IPS-18c (cell line): ENCODE measurements around the gene KLHL29.
"Not testable (repeated sequence)": the region's sequence is repeated elsewhere in the genome, so short reads cannot be mapped to it uniquely, and the experiment has no call there.

Experiments used
- H3K4me3 ChIP-seq: 2 replicates; pipeline ENCODE4 v1.7.0; 2013; ENCODE audit warnings: low read depth, mild to moderate bottlenecking, low read length, moderate library complexity; ENCODE audit not compliant: insufficient read depth
- H3K9me3 ChIP-seq: one replicate; pipeline ENCODE4 v1.6.1; 2013; ENCODE audit warnings: mild to moderate bottlenecking, low read length, moderate library complexity; ENCODE audit not compliant: control insufficient read depth, insufficient read depth

The KLHL29 gene

DNA sequence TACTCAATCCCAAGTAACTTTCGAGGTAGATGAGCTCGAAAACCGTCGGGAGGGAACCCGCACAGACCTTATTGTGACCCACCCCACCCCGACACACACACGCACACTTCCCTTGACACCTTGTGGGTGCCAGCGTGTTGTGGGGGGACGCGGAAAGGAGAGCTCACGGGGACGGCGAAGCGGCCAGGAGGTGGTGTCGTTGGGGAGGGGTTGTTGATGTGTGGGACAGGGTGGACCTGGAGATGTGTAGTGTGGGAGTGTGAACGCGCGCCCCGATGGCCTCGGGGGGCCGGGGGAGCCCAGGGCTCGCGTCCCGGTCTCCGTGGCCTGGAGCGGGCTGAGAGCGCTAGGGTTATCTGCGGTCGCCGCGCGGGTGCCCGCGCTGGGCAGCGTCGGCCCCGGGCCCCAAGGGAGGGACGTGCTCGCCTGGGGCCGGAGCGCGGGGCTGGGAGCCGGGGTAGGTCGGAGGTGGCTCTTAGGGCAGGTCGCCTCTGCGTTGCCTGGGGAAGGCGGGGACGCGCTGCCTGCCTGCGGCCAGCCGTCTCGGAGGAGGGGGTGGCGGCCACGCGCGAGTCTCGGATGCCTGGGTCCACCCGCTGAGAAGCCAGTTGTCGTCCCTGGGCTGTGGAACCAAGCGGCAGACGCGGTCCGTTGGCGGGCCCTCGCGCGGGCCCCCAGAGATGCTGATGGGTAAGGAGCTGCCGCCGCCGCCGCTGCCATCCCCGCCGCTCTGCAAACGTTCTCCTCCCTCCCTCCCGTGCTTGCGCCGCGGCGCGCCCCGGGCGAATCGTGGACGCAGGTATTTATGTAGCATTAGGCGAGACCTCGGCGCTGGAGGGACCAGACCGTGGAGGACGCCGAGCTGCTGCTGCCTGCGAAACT lies 1.6 kb downstream of the KLHL29 start:
- peak overlapping the region; percentile 64 for H3K4me3 ChIP-seq
- no peaks in the 10 kb centered on the region for H3K9me3 ChIP-seq

- Histone ChIP-seq H3K4me3 (peak overlapping the region; percentile 64), H3K9me3 (no peaks in the 10 kb centered on the region)
Observed at GRCh38 chr2:23387221-23387550, 2.2 kb downstream of the KLHL29 start.

- no peak overlapping the region for H3K4me3 ChIP-seq
Observed at GRCh38 chr2:23387845-23388244, 2.9 kb downstream of the KLHL29 start.

GRCh38 chr2:23388294-23388693 lies 3.3 kb downstream of the KLHL29 start:
- H3K4me3 ChIP-seq, result no peak overlapping the region
- H3K9me3 ChIP-seq, result no peaks in the 10 kb centered on the region

More at GRCh38 chr2:23387845-23388244, 2.9 kb downstream of the KLHL29 start:
- H3K9me3 ChIP-seq, result no peaks in the 10 kb centered on the region

DNA sequence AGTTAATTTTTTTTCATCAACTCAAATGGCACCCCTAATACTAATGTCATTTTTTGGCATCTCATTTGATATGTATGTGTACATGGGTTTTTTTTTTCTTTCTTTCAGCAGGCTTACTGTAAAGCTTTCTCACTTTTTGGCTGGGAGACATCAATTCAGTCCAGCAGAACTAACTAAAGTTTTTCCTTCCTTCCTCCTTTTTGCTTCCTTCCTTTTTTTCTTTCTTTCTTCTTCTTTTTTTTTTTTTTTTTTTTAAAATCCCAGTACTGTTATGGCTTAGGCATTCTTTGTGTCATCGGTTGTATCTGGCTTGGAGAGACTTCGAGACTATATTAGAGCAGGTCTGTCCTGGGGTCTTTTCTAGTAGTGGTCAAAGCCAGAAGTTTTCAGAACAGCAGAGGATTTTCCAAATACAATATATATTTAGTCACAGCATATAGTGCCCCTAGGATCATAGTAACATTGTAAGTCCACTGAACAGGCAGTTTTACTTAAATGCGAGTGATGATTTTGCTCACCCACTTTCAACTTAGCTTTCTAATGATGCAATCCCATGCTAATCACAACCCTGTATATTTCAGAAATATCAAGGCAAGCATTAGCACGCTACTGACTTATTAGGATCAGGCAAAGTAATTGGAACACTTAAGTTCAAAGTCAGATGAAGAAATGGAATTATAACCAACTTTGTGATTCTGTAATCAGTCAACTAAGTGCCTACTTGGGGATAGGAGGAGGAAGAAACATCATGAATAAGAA lies 4.0 kb downstream of the KLHL29 start:
- Histone ChIP-seq H3K4me3 (no peak overlapping the region), H3K9me3 (no peaks in the 10 kb centered on the region)

- no peaks in the 10 kb centered on the region for H3K9me3 ChIP-seq
- no peak overlapping the region for H3K4me3 ChIP-seq
Observed at GRCh38 chr2:23390152-23390551, 5.2 kb downstream of the KLHL29 start.

- not testable (repeated sequence) for H3K4me3 ChIP-seq, H3K9me3 ChIP-seq
Observed at GRCh38 chr2:23391237-23391736, 6.3 kb downstream of the KLHL29 start.

GRCh38 chr2:23393722-23394121 lies 8.7 kb downstream of the KLHL29 start:
- Histone ChIP-seq H3K9me3 (no peaks in the 10 kb centered on the region), H3K4me3 (no peak overlapping the region)

DNA sequence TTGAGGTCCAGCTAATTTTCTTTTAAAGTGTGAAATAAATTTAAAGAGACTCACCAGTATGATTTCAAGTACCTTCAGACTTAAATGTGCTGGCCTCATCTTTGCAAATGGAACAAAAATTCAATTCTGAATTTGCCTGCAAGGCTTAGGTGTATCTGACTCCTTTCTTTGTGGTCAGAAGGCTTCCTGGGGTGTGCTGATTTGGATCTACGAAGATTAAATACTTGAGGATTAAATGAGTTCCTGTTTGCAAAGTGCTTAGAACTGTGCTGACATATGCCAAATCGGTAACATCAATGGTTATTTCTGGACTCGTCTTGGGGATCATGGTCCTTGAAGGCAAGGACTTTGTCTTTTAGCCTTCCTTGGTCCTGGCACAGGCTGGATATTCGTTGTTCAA lies 9.7 kb downstream of the KLHL29 start:
- Histone ChIP-seq H3K9me3 (no peaks in the 10 kb centered on the region), H3K4me3 (no peak overlapping the region)

- no peak overlapping the region for H3K4me3 ChIP-seq
Observed at GRCh38 chr2:23397478-23397877, 12.5 kb downstream of the KLHL29 start.

GRCh38 chr2:23399674-23400261 lies 14.8 kb downstream of the KLHL29 start:
- Histone ChIP-seq H3K9me3 (no peaks in the 10 kb centered on the region), H3K4me3 (no peak overlapping the region)

More at GRCh38 chr2:23397478-23397877, 12.5 kb downstream of the KLHL29 start:
- no peaks in the 10 kb centered on the region for H3K9me3 ChIP-seq

DNA sequence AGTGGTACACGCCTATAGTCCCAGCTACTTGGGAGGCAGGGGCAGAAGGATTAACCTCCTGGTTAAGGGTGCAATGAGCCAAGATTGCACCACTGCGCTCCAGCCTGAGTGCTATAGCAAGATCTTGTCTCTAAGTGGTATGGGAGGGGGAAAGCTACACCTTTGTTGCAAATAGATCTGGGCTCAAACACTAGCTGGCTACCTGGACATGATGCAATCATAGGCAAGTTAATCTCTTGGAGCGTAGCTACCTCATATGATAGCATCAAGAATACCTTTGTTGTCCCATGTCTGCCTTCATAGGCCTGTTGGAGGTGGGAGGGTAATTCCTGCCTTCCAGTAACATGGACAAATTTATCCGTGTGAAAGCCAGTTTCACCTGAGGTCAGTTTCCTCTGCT lies 15.7 kb downstream of the KLHL29 start:
- H3K4me3 ChIP-seq, result no peak overlapping the region
- H3K9me3 ChIP-seq, result no peaks in the 10 kb centered on the region

DNA sequence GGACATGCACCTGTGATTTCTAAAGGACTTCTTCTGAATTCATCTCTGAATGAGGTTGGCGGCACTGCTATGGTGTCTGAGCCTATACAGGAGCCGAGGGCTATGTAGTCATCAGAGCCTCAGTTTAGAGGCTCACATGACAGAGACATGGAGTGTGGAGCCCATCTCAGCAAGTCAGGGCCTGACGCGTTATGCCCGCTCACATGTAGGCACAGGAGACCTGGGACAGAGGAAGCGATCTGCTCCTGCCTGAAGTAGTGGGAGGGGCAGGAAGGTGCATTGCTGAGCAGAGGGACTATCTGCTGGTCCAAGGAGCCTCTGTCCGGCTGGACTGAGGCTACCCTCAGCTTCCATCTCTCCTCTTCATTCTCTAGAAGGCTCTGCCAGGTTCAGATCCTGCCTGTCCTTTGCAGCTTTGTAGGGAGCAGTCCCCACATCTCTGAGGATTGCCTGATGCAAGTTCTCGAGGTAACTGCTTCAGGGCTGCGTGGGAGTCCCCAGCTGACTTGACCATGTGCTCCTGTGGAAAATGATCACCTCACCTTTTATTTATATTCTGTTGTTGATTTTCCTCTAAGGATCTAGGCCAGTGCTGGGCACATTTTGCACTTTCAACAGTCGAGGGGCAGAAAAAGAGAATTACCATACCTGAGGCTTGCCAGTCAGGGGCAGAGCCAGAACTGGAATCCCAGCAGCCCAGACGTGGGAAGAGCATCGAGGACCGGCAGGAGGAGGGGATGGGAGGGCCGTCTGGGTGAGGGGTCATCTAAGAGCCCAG lies 16.6 kb downstream of the KLHL29 start:
- H3K4me3 ChIP-seq, result no peak overlapping the region
- no peaks in the 10 kb centered on the region for H3K9me3 ChIP-seq

DNA sequence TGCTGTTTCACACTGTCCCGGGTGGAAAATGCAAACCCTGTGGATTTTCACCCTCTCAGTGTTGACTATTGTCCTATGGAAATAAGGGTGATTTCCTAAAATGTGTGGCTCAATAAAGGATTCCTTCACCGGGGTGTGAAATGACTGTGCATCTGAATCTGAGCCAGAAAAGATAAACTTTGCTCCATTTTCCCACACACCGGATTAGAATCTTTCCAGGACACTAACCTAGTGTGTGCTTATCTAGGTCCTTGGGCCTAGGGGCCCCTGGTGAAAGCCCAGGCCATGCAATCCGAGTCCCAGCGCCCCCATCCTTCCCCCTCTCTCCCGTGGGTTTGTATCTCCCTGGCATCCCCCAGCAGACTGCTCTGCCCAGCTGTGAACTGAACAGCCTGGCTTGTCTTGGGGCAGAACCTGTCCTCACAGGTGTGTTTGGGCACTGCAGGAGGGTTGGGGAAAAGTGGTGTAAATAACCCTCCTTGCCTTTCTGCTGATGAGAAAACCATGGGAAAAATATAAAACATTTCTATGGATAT lies 17.3 kb downstream of the KLHL29 start:
- Histone ChIP-seq H3K4me3 (no peak overlapping the region), H3K9me3 (no peaks in the 10 kb centered on the region)

- no peak overlapping the region for H3K4me3 ChIP-seq
- no peaks in the 10 kb centered on the region for H3K9me3 ChIP-seq
Observed at GRCh38 chr2:23404426-23404825, 19.4 kb downstream of the KLHL29 start.

GRCh38 chr2:23409248-23409647 lies 24.3 kb downstream of the KLHL29 start:
- H3K9me3 ChIP-seq, result no peaks in the 10 kb centered on the region
- no peak overlapping the region for H3K4me3 ChIP-seq

DNA sequence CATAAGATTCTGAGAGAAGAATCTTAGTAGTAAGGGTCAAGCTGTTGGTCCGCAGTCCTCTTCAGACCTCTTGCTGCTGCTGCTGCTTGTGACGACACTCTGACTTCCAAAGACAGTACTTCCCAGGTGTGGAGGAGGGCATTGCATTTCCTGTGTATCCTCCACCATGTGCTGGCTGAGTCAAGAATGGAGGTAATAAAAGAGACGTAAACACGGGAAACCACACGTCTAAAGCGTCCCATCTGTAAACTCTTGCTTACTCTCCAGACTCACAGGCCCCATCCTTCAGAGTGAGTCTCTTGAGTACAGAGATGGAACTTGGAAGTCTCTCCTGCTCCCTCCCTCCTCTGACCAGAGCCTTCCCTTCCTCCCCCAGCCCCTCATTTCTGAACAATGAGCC lies 25.6 kb downstream of the KLHL29 start:
- H3K9me3 ChIP-seq, result no peaks in the 10 kb centered on the region
- no peak overlapping the region for H3K4me3 ChIP-seq
